H7 (cell line): ENCODE measurements around the gene RPS15. TPM values are rescaled to one million over a fixed set of nuclear protein-coding genes. Genes with fewer than 3 reads are reported as not detected.
"Not testable (repeated sequence)": the region's sequence is repeated elsewhere in the genome, so short reads cannot be mapped to it uniquely, and the experiment has no call there.

Experiments used
- DNase-seq: peaks from one replicate; pipeline ENCODE4 v3.0.0; 2012
- H3K27me3 ChIP-seq: 2 replicates; pipeline ENCODE4 v1.6.0; 2011; ENCODE audit warnings: mild to moderate bottlenecking, low read length; ENCODE audit not compliant: control insufficient read depth, insufficient read depth
- H3K36me3 ChIP-seq: replicated peaks from 2 replicates; pipeline ENCODE4 v1.5.1; 2011; ENCODE audit warnings: low read length; ENCODE audit not compliant: control insufficient read depth, insufficient read depth
- H3K4me3 ChIP-seq: 2 replicates; pipeline ENCODE4 v1.5.1; 2011; ENCODE audit warnings: low read depth, mild to moderate bottlenecking, control low read depth, low read length, moderate library complexity; ENCODE audit not compliant: insufficient read depth
- total RNA-seq: library from RNA; depleted of rRNA; stranded (reverse); fragments of >200 nt; shearing (Covaris generic); gene quantifications from 2 replicates; pipeline ENCODE4 v1.2.3, GENCODE V29; 2014

The RPS15 gene
- total RNA-seq, 1 experiment from 2014 or later = 1,693 TPM

- no peak overlapping the region for H3K4me3 ChIP-seq
- DNase-seq = no peak
- no peaks in the 10 kb centered on the region for H3K27me3 ChIP-seq
- H3K36me3 ChIP-seq = peaks cover 2% of the 10 kb centered on the region
Observed at GRCh38 chr19:1410136-1410786, 27.9 kb upstream of the RPS15 start.

GRCh38 chr19:1410789-1411188 is 27.4 kb upstream of the RPS15 start:
- Histone ChIP-seq H3K36me3 (peaks cover 2% of the 10 kb centered on the region), H3K4me3 (no peak overlapping the region), H3K27me3 (no peaks in the 10 kb centered on the region)
- no peak for DNase-seq

GRCh38 chr19:1411255-1412191 is 26.7 kb upstream of the RPS15 start:
- DNase-seq = no peak
- peaks cover 3% of the 10 kb centered on the region for H3K36me3 ChIP-seq
- H3K27me3 ChIP-seq = no peaks in the 10 kb centered on the region
- no peak overlapping the region for H3K4me3 ChIP-seq

DNA sequence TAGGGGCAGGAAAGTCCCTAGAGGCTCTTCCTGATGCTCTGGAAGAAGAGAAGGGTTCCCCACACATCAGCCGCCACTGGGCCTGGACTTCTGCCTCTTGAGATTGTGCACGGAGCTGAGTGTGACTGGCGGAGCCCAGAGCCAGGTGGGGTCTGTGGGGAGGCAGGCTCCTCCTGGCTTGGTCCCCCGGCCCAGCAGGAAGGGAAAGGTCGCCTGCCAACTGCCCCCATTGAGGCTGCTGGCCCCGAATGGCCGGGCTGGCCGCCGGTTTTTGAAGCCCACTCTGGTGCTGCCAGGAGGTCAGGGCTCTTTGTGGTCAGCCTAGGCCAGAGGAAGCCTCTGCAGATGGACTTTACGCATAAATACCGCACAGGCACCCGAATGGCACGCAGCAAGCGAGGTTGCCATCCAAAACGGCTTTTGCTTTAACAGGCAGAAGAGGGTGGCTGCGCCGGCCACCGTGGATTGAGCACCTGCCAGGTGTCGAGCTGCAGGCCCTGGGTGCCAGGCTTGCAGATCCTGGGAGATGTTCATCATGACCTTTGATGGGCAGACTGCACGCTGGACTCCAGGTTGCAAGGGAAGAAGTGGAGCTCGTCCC is 25.8 kb upstream of the RPS15 start:
- DNase-seq = no peak
- no peak overlapping the region for H3K4me3 ChIP-seq
- no peaks in the 10 kb centered on the region for H3K27me3 ChIP-seq
- H3K36me3 ChIP-seq = peaks cover 5% of the 10 kb centered on the region

GRCh38 chr19:1412995-1413800 is 25.0 kb upstream of the RPS15 start:
- Histone ChIP-seq H3K36me3 (peaks cover 10% of the 10 kb centered on the region), H3K27me3 (no peaks in the 10 kb centered on the region), H3K4me3 (no peak overlapping the region)
- no peak for DNase-seq

DNA sequence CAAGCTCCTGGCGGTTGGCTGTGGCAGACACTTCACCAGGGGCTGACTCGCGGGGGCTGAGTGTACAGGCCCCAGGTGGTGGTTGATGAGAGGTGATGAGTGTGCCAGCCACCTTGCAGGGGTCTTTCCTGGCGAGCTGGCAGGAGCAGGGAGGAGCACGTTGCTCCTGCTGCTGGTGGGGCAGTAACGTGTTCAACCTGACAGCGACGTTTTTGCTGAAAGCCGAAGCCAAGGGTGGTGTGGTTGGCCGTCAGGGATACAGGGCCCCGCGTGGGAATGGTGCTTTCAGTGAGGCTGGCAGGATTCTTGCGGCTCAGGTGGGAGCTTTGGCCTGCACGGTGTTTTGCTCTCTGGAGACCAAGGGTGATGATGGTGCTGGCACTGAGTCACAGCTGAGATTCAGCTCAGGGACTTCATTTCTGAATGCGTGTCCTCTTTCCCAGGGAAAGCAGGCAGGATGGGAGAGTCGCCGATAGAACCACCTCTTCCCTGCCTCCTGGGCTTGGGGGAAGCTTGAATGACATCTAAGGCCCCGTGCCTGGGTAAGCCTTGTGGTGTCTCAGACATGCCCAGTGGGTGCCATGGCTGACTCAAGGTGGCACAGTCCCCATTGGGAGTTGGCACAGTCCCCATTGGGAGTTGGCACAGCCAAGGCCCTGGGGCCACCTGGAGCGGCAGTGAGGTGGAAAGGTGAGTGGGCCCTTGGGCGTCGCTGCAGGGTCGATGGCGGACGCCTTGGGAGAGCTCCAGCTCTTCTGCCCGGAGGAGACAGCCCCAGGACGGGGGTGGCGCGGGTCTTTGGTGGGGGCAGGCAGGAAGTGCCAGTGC is 22.0 kb upstream of the RPS15 start:
- Histone ChIP-seq H3K4me3 (no peak overlapping the region), H3K27me3 (no peaks in the 10 kb centered on the region), H3K36me3 (peaks cover 26% of the 10 kb centered on the region)
- DNase-seq = no peak

DNA sequence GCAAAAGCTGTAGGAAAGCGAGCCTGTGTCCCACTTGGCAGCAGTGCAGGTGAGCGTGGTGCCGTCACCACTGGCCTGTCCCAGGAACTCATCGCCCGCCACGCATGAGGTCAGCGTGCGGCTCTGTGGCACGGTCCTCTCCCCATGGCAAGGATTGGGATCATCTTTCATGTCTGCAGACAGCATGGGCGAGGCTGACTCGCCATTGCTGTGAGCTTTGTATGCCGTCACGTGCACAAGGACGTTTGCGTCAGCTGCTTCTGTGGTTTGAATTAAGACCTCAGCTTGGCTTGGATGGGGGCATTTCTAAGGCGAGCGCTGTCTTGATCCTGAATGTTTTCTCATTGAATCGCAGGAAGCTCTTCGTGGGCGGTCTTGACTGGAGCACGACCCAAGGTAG is 21.1 kb upstream of the RPS15 start:
- DNase-seq = no peak
- peaks cover 26% of the 10 kb centered on the region for H3K36me3 ChIP-seq
- no peaks in the 10 kb centered on the region for H3K27me3 ChIP-seq
- H3K4me3 ChIP-seq = no peak overlapping the region

GRCh38 chr19:1417681-1418495 is 20.3 kb upstream of the RPS15 start:
- peaks cover 30% of the 10 kb centered on the region for H3K36me3 ChIP-seq
- H3K27me3 ChIP-seq = no peaks in the 10 kb centered on the region
- no peak for DNase-seq
- H3K4me3 ChIP-seq = no peak overlapping the region

GRCh38 chr19:1418496-1418775 is 19.8 kb upstream of the RPS15 start:
- DNase-seq = no peak
- Histone ChIP-seq H3K4me3 (no peak overlapping the region), H3K27me3 (no peaks in the 10 kb centered on the region), H3K36me3 (peaks cover 33% of the 10 kb centered on the region)

DNA sequence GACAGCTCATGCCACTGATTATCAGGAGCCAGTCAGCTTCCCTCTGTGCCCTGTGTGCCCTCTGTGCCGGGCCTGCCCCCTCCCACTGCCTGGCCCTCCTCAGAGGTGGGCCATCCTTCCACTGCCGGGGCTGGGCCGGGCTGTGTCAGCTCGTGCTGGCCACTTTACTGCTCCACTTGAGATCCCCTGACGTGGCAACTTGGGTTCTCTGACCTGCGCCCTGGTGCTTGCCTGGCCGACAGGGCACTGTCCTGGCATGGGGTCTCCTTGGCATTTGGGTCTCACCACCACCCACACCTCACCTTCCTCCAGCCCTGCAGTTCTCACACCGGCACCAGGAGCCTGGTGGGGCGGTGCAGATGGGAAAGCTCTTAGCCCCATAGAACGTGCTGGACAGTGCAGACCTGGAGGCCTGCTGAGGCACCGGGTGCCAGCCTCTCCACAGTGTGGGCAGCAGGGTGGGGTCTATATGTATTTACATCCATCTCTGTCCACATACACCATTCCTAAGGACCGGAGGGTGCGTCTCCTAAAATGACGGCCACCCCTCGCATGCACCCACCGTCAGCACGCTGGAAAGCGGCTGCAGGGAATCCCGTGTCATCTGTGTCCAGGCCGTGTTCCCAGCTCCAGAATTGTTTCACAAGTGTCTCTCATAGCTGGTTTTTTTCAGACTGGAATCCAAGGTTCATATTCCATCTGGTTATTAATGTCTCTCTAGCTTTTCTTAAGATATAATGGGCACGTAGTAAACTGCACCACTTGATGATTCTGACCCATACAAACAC is 19.1 kb upstream of the RPS15 start:
- no peak for DNase-seq
- Histone ChIP-seq H3K4me3 (no peak overlapping the region), H3K36me3 (peaks cover 37% of the 10 kb centered on the region), H3K27me3 (no peaks in the 10 kb centered on the region)

GRCh38 chr19:1420085-1420484 is 18.1 kb upstream of the RPS15 start:
- not testable (repeated sequence) for DNase-seq, H3K27me3 ChIP-seq, H3K4me3 ChIP-seq
- H3K36me3 ChIP-seq = peaks cover 40% of the 10 kb centered on the region

DNA sequence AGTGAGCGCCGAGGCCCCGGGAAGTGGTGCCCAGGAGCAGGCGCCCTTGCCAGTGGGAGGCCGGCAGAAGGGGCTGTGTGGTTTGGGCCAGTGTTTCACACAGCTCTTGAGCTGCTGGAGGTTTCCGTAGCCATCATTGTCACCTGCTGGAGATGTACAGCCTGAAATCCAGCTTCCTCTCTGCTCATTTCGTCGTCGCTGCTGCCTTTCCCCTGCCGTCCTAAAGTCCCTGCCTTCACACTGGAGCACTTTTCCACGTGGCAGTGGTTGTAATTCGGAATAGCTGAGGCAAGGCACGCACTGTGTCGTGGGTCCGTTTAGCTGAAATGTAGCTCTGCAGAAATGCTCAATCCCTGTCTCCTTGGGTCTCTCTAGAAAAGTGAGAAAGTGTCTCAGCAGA is 17.6 kb upstream of the RPS15 start:
- no peak for DNase-seq
- no peak overlapping the region for H3K4me3 ChIP-seq
- no peaks in the 10 kb centered on the region for H3K27me3 ChIP-seq
- H3K36me3 ChIP-seq = peaks cover 43% of the 10 kb centered on the region
